ENCODE measurements around the gene HTR2A. TPM values are rescaled to one million over a fixed set of nuclear protein-coding genes. Genes with fewer than 3 reads are reported as not detected.

The HTR2A gene
- total RNA-seq, 2 experiments from 2014 or later: not detected

DNA sequence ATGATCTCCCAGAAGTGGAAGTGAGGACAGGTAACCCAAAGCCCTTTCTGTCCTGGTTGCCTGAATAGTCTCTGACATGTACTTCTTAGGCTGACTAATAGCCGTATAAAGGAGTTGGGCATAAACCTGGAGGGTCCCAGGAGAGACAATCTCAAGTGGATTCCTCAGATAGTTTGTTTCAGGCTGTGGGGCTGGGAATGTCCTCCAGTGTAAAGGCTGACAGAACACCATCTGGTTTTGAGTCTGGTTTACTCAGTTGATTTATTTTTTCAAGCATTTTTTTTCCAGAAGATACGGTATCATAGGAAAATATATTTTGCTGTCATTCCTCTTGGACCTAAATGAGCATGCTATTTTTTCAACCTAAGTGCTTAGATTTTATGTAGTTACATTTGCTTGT, 15.2 kb downstream of the HTR2A start:
- POLR2A ChIA-PET: no interaction called here
- CTCF ChIA-PET: no interaction called here

DNA sequence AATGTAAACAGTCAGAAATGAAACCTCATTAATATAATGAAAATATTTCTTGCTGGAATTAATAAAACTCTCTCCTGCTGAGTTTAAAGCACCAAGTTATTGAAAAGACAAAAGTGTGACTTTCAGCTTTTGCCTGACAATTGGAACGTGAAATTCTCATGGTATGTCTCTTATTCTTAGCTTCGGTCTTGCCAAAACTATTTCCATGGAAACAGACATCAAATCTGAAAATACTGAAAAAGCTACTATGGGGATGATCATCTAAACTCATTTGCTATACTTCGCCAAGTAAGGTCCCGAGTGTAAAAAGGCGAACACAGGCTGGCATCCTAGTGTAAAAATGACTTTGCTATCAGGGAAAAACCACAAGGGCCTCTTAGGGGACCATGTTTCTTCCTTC, 22.8 kb downstream of the HTR2A start:
- CTCF ChIA-PET: no interaction called here
- POLR2A ChIA-PET: no interaction called here

DNA sequence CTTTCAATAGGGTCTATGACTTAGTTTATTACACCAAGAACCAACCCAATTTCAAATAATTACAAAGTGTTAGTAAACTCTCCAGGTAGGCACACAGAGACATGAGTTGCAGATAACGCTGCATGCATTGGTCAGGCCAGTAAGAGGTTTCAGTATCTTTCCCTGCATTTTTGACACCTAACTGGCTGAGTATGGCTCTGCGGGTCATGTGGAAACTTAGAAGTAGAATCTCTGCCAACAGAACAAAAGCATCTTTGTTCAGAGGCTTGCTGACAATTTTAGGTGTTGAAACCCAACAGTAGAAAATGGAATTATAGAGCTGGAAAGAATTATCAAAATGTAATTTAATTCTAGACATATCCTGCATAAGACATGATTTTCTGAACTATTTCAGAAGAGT, 25.3 kb downstream of the HTR2A start:
- ChIA-PET POLR2A (no interaction called here), CTCF (no interaction called here)

DNA sequence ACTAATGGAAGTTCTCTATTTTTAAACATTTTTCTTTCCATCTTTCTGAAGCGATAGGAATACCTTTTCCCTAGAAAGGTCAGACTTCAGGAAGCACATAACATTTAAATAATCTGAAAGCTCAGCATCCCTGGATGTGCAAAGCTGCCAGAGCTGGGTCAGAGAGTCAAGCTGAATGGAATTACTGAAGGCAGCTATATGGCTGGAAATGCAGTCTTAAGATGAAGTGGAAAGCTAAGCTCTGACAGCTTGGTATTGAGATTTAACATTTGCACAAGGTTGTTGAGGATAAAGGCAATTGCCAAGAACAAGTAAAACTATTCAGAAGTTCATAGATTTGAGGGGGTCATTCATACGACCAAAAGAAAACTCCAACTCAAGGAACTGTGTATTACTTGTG, 28.8 kb downstream of the HTR2A start:
- ChIA-PET CTCF (no interaction called here), POLR2A (no interaction called here)

DNA sequence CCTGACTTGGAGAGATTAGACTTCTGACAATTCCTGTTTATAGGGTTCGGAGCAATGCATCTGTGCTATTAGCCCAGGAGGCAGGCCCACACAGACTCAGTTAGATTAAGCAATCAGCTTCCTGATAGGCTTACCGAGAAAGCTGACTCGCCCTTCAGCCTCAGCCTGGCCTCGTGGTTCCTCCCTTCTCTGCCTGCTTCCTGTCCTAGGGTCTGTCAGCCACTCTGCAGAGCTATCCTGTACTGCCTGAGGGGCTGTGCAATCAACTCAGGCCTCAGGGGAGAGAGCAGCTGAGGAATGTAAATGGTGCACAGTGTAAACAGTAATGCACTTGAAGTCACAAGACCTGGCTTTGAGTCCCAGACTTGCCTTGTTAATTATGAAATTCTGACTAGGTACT, 30.7 kb downstream of the HTR2A start:
- ChIA-PET CTCF (no interaction called here), POLR2A (no interaction called here)

DNA sequence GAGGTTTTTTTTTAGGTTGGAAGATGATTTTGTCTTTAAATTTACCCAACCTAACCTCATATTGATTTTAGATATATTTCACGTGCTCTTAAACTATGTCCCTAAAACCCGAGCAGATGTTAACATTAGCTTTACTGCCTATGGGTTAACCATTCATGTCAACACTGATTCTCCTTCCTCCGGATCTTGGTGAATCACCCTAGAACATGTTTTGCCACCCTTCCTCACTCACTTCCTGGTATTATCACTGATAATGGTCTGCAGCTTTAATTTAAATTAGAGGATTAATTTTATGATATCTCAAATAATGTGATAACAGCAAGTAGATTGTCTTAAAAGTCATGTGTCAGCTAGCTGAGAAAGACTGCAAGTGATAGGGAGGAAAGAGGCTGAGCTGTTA, 31.9 kb downstream of the HTR2A start:
- CTCF ChIA-PET: no interaction called here
- POLR2A ChIA-PET: no interaction called here

DNA sequence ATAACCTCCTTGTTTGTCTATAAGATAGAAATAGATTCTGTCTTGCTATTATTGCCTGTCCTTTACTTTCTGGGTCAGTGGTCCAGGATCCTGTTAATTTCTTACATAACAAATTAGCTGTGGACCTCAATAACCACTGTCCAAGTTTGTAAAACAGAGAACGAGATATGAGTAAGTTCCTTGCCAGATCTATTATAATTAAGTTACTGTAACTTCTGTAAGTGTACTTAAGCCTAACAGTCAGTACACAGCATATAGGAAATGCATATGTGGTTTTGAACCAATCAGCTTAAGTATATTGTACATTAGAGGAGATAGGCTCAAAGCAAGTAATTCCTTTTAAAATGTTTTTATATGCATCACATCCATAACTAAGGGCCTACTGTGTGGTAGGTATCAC, 34.9 kb downstream of the HTR2A start:
- ChIA-PET POLR2A (no interaction called here), CTCF (no interaction called here)

DNA sequence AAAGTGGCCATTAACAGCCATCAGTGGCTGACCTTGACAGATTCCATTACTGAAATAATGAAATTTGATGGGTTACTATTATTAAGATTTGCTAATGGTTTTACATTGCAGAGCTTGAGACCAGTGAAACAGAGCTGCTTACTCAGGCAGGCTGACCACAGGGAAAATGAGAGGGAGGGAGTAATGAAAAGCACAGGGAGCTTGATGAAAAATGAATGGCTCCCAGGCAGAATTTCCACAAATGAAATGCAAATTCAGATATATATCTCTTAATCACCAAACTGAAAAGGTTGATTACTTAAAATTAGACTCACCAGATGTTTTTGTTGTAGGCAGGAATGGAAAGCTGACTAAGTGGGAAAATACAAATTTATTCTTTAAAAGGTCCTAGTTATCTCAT, 36.1 kb downstream of the HTR2A start:
- ChIA-PET POLR2A (no interaction called here), CTCF (no interaction called here)

DNA sequence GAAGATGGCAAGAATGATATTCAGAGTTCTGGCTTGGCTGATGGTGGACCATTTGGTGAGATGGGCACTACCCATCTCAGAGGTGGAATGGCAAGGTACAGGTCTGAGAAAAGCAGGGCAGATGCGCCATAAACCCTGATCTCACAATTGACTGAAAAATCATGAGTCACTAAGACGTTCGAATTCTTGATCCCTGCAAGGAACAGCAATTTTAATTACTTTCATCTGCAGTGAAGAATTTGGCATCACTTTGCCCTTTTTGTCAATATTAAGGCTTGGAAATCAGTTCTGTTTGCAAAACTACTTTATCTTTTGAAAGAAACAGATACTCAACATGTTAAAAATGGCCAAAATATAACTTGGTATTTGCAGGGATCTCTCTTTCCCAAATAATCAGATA, 38.1 kb downstream of the HTR2A start:
- CTCF ChIA-PET: no interaction called here
- POLR2A ChIA-PET: no interaction called here

DNA sequence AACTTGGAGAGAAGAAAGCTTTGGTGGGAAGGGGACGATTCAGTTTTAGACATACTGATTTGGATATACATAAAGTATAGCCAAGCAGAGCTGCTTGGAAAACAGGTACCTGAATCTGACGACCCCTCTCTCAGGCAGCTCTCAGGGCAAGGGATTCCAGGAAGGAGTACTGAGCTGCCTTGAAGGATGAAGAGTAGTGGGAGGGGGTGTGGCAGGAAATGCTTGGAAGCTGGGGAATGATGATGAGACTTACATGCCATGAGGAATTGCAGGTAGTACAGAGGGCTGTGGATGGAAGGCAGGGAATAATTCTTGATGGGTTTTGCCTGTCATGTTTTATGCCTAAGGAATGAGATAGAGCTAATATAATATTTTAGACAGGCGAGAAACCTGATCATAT, 38.7 kb downstream of the HTR2A start:
- ChIA-PET CTCF (no interaction called here), POLR2A (no interaction called here)

DNA sequence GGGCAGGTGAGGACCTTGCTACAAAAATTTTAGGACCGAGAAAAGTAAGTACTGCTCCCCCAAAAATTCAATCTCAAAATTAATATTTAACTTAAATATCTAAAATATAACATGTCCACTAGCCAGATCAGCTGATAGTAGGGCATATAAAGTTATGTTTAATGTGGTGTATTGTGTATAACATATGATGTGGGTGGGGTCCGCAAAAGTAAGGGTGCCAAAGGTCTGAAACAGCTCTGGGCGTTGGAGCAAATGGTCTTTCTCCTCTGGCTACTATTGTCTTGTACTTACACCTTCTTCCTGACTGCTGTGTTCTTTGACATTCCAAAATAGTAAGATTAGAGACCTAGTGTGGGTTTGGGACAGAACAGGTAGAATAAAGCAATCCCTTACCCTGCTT, 41.2 kb downstream of the HTR2A start:
- ChIA-PET CTCF (no interaction called here), POLR2A (no interaction called here)

DNA sequence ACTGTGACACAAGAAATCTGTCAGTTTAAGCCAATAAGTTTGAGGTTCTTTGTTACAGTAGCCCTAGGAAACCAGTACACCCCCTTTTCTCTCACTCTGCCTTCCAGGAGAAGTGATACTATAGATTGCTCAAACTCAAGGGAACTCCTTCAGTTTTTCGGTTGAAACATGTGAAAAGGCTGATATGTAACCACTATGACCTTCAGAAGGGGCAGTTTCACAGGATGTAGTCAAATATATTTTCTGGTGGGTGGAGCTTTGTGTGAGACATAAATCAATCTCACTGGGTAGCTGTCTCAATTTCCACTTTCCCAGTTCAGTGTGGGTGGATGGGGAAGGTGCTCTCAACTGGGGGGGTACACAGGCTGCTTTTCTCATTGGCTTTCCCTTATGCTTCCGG, 41.7 kb downstream of the HTR2A start:
- ChIA-PET CTCF (no interaction called here), POLR2A (no interaction called here)

DNA sequence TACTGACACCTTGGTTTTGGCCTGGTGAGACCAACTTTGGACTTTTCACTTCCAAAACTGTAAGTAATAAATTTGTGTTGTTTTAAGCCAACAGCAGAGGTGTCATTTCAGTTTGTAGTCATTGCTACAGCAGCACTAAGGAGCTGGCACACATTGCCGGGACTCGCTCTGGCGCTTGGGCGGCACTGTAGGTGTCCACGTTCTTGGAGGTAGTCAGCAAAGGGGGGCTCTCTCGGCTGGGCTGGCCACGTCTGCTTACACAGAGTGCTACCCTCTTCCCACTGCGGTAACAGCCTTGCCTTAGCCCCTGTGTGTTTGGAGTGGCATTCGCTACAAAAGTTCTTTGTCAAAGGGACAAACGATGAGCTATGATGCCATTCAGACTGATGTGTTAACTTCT, 44.7 kb downstream of the HTR2A start:
- CTCF ChIA-PET: no interaction called here
- POLR2A ChIA-PET: no interaction called here

DNA sequence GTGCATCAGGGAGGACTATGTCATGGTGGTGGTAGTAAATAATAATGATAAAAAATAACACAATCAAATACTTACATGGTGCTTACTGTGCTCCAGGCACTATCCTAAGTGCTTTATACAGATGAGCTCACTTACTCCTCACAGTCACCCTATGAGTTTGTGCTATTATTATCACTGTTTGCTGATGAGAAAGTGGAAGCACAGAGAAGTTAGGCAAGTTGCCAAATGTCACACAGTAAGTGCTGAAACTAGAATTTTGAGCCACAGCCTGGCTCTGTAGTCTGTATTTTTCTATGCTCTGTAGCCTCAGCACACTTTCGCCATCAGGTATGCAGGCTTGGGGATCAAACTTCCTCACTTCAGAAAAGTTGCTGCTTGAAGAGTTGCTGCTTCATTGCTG, 46.6 kb downstream of the HTR2A start:
- ChIA-PET POLR2A (no interaction called here), CTCF (no interaction called here)

DNA sequence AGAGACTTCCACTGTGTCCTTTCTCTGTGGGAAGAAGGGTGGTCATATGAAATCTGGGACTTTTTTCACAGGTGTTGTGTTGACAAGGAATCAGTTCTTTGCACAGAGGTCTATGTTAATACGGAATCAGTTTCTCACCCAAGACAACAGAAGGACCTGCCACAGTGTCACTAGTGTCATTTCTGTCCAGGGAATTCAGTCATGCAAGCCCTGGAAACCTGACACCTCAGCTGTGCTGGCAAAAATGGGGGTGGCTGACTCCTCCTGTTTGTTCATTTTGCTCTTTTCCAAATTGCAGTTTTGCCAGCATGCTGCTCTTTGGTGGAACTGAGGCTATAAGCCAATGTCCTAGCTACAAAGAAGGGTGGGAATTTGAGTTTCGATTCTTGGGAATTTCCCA, 50.1 kb downstream of the HTR2A start:
- ChIA-PET POLR2A (no interaction called here), CTCF (no interaction called here)

DNA sequence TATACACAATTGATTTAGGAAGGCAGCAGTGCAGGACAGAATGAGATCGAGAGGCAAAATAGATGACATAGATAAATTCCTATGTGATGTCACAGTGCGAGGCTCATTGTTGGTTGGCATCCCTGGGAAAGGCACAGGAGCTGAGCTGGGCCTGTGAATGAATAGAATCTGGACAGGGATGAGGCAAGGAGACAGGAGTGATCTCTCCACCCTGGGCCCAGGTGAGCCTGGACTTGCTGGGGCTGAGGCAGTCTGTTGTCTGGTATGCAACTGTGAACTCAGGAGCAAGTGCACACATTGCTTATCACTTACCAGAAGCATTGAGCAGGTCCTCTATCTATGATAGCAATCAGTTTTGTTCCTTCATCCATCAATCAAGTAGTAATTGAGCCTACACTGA, 51.7 kb downstream of the HTR2A start:
- ChIA-PET POLR2A (no interaction called here), CTCF (interaction anchor here (1.8 kb wide), 1 partner anchor 13 kb away, joined by 5 read pairs; no protein-coding TSS in a partner anchor)

DNA sequence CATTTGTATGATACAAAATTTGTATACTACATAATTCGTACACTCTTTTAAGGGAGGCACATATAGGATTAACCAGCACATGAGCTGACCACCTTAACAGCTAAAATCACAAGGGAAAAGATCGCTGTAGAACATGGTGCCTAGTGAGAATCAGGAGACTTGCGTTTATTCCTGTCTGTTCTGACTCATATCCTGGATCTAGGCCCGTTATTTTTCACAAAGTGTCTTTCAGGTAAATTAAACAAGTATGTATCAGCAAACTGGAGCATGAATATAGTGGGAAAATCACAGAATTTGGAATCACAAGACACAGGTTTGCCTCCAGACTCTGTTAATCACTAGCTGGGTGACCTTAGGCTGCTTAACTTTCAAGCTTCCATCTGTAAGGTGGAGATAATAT, 52.4 kb downstream of the HTR2A start:
- CTCF ChIA-PET: interaction anchor here (1.8 kb wide), 1 partner anchor 13 kb away, joined by 5 read pairs; no protein-coding TSS in a partner anchor
- POLR2A ChIA-PET: no interaction called here

DNA sequence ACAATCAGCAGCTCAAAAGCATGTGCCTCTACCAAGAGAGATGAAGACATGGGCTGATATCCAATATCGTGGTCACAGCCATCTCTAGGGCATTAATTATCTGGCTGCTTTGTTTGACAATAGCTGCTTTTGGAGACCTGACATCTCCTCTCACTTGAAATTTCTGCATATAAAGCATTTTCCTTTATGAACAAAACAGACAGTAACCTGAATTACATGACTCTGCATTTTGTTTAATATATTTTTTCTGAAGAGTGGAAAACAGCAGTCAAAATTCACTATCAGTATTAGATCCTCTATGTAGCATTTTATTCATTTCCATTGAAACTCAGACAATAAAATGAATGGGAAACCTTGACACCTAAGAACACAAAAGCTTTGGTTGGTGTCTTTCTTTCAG, 57.5 kb downstream of the HTR2A start:
- POLR2A ChIA-PET: no interaction called here

DNA sequence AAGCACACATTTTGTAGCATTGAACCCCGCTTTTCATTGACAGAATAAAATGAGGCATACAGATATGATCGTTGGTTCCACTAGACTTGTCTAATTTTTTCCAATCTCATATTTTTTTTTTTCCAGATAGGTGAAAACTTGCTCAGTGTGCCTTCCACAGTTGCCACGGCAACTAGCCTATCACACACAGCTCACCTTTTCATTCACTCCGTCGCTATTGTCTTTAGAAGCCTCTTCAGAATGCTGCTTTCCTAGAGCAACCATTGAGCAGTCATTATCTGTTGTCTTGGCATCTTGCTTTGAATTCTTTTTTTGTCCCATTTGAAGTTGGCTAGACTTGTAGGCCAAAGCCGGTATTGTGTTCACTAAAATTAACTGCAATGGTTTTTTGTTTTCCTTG, 62.2 kb downstream of the HTR2A start:
- ChIA-PET CTCF (no interaction called here), POLR2A (no interaction called here)

More for the DNA sequence above, 57.5 kb downstream of the HTR2A start:
- CTCF ChIA-PET: no interaction called here

DNA sequence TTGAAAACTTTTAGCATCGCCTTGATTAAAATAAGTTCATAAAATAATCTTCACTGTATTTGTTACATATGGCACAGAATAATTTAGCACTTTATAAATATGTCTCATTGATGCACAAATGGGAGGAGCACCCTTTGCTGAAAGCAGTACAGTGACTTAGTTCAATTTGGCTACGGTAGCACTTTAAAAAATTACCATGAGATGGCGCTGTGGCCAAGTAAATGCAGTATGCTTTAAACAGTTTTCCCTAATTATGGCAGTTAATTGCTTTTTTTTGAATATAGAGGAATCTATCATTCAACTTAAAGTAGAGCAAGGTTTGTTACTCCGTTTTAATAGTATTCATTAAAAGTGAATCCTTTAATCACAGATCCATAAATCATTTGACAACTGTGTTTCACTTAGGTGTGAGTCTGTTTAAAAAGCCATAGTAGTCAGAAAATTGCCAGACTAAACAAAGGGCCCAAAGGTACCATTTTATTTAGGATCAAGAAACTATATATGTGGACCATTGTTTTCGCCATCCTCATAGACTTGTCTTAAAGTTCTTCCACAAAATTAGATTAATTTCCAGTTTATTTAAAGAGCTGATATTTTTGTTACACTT, 65.2 kb downstream of the HTR2A start:
- CTCF ChIA-PET: interaction anchor here (1.9 kb wide), 1 partner anchor 14 kb away, joined by 5 read pairs; no protein-coding TSS in a partner anchor
- POLR2A ChIA-PET: no interaction called here

DNA sequence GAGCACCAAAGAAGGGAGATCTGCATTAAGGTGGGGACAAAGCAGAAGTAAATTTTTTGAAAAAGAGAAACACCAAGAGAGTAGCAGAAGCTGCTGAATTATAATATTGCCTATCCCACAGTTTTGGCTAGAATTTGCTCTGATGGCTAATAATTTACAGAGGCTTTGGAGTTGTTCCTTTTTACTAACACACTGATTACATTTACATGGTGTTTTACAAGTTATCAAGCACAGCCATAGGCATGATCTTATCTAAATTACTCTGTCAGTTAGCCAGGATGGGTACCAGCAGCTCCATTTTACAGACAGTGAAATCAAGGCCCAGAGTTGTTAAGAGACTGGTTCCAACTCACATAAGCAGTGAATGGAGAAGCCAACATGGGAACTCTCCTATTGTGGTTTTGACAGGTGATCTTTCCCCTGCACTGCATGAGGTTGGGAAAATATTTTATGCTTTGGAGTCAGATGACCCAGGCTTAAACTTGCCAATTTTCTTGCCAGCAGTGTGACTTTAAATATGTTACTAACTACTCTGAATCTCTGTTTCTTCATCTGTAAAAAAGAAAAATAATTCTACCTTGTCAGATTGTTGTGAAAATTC, 66.3 kb downstream of the HTR2A start:
- ChIA-PET POLR2A (no interaction called here), CTCF (no interaction called here)

DNA sequence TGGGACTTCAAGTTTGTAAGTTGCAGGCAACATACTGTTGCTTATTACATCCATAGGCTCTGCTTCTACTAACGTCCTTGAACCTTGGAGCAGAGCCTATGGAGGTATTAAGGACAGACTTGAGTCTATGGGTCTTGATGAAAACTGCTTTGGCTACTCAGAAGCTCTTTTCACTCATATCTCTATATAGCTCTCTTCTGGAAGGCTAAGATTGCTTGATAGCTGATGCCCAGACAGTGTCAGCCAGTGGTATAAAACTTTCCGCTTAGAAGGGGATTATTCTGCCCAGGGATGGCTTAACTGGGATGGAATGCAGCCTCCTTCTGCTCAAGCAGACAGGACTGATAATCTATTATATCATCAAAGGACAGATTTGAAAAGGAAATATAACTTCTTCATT, 74.3 kb downstream of the HTR2A start:
- CTCF ChIA-PET: no interaction called here

More for the DNA sequence above, 74.3 kb downstream of the HTR2A start:
- POLR2A ChIA-PET: no interaction called here
